Measurements from ENCODE around the gene SLC2A9. TPM values are rescaled to one million over a fixed set of nuclear protein-coding genes. Genes with fewer than 3 reads are reported as not detected.
"Not testable (repeated sequence)": the region's sequence is repeated elsewhere in the genome, so short reads cannot be mapped to it uniquely, and the experiment has no call there.

Gene SLC2A9
- total RNA-seq, 6 donors from 2014 or later = 5.4 to 25.1 (median 13.0) TPM

DNA sequence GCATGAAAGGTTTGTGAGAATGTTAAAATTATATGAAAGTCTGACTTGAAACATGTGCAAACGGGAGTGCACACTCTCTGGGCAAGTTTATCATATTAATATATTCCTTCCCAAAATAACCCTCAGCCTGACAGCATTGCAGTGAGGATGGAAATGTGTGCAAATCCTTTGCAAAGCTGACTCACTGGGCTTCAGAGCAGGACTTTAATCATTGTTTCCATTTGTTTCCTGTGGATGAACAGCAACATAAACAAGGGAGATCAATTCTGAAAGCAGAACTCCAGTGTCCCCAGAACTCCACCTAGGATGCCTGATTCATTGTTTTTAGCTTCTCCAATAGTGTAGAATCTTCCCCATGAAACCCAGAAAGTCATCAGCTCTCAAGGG lies 32.9 kb downstream of the SLC2A9 start:
- no peak for ATAC-seq (ENCODE audit: low FRiP score in 2 of 2)
- no peak for DNase-seq
- Histone ChIP-seq H3K9me3 (no peaks in the 10 kb centered on the region), H3K27me3 (no peaks in the 10 kb centered on the region), H3K4me3 (no peak overlapping the region), H3K27ac (peak overlapping the region in 1 of 4 donors; percentile 18), H3K4me1 (peaks cover 0 to 5% (median 0%) of the 10 kb centered on the region in 4 donors), H3K36me3 (peaks cover 0 to 3% (median 0%) of the 10 kb centered on the region in 4 donors)
- WGBS, 2 donors = 62 to 69% methylated on average over 1 of the region's 1 CpG
- TF ChIP-seq, protein P1, sequence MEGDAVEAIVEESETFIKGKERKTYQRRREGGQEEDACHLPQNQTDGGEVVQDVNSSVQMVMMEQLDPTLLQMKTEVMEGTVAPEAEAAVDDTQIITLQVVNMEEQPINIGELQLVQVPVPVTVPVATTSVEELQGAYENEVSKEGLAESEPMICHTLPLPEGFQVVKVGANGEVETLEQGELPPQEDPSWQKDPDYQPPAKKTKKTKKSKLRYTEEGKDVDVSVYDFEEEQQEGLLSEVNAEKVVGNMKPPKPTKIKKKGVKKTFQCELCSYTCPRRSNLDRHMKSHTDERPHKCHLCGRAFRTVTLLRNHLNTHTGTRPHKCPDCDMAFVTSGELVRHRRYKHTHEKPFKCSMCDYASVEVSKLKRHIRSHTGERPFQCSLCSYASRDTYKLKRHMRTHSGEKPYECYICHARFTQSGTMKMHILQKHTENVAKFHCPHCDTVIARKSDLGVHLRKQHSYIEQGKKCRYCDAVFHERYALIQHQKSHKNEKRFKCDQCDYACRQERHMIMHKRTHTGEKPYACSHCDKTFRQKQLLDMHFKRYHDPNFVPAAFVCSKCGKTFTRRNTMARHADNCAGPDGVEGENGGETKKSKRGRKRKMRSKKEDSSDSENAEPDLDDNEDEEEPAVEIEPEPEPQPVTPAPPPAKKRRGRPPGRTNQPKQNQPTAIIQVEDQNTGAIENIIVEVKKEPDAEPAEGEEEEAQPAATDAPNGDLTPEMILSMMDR (IDR thresholded peaks at IDR 0.05) = no peak
- TF ChIP-seq EP300 (IDR thresholded peaks at IDR 0.05) = peak in 1 of 4 donors; percentile 27

DNA sequence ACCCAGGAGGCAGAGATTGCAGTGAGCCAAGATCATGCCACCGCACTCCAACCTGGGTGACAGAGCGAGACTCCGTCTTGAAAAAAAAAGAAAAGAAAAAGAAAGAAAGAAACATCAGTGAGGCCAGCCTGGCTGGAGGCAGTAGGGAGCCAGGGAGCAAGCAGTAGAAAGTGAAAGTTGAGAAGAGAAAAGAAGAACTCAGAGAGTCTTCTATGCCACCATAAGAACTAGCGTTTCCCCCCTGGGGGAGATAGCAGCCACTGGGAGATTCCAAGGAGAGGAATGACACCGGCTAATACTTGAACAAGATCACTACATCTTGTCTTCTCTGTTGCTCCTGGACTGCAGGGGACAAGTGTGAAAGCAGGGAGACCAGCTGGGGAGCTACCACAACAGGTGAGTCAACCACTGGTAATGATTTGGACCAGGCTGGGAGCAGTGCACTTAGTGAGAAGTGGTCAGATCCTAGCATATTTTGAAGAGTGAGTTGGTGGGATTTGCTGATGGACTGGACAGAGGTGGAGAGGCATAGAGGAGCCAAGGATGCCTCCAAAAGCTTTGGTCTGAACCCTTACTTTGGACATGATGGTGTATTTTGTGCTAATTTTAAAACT lies 33.4 kb downstream of the SLC2A9 start:
- Histone ChIP-seq H3K27me3 (no peaks in the 10 kb centered on the region), H3K36me3 (peaks cover 0 to 3% (median 0%) of the 10 kb centered on the region in 4 donors), H3K4me1 (peaks cover 0 to 5% (median 0%) of the 10 kb centered on the region in 4 donors), H3K27ac (no peak overlapping the region), H3K4me3 (no peak overlapping the region), H3K9me3 (no peaks in the 10 kb centered on the region)
- TF ChIP-seq POLR2AphosphoS5 (IDR thresholded peaks at IDR 0.05) = no peak
- TF ChIP-seq, protein P1 (IDR thresholded peaks at IDR 0.05) = no peak
- no peak for TF ChIP-seq POLR2A (IDR thresholded peaks at IDR 0.05)
- TF ChIP-seq EP300 (IDR thresholded peaks at IDR 0.05) = no peak
- ATAC-seq (ENCODE audit: low FRiP score in 2 of 2) = no peak
- no peak for DNase-seq
- 90 to 91% methylated on average over 5 of the region's 5 CpGs for WGBS, 2 donors

DNA sequence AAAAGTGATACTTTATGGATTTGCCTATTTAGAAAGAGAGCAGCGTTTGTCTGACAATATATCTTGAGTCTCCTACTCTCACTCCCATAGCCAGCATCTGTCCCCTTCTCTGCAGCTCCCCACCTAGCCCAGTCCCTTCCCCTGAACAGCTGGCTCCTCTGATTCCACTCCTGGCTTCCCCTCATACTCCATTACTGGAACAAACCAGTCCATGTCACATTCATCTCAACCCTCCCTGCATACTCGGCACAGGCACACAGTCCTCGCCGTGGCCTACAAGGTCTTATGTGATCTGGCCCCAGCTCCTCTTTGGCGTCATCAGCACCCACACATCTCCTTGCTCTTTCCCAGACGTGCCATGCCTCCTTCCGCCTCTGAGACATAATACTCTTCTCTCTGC lies 36.7 kb downstream of the SLC2A9 start:
- H3K27me3 ChIP-seq = no peaks in the 10 kb centered on the region
- H3K36me3 ChIP-seq = peaks cover 0 to 3% (median 0%) of the 10 kb centered on the region in 4 donors
- 94 to 95% methylated on average over 7 of the region's 7 CpGs for WGBS, 2 donors
- ATAC-seq (ENCODE audit: low FRiP score in 2 of 2) (no peak), DNase-seq (no peak)
- TF ChIP-seq EP300 (IDR thresholded peaks at IDR 0.05) (no peak), POLR2A (IDR thresholded peaks at IDR 0.05) (no peak), POLR2AphosphoS5 (IDR thresholded peaks at IDR 0.05) (no peak)
- TF ChIP-seq, protein P1 (IDR thresholded peaks at IDR 0.05) = no peak
- H3K4me1 ChIP-seq = peaks cover 0 to 5% (median 0%) of the 10 kb centered on the region in 4 donors
- no peak overlapping the region for H3K27ac ChIP-seq
- no peak overlapping the region for H3K4me3 ChIP-seq
- H3K9me3 ChIP-seq = no peaks in the 10 kb centered on the region

DNA sequence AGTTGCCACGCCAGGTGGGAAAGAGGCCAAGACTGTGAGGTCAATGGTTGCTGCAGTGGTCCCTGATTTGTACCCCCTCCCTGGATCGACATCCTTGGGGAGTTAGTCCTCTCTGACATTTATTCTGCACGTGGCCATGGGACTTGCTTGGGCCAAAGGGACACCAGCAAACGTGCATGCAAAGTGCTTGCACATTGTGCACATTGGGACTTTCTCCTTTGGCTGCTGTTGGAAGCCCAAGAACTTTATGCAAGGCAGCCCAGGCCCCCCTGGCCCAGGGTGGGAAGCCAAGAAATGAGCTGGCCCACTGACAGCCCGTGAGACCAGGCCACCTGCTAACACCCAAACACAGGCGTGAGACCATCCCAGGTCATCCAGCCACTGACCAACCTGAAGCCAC lies 38.1 kb downstream of the SLC2A9 start:
- no peaks in the 10 kb centered on the region for H3K9me3 ChIP-seq
- H3K27ac ChIP-seq = no peak overlapping the region
- H3K4me1 ChIP-seq = no peaks in the 10 kb centered on the region
- TF ChIP-seq, protein P1 (IDR thresholded peaks at IDR 0.05) = no peak
- TF ChIP-seq POLR2AphosphoS5 (IDR thresholded peaks at IDR 0.05) (no peak), EP300 (IDR thresholded peaks at IDR 0.05) (no peak), POLR2A (IDR thresholded peaks at IDR 0.05) (no peak)
- no peak overlapping the region for H3K4me3 ChIP-seq
- H3K36me3 ChIP-seq = peaks cover 0 to 6% (median 2%) of the 10 kb centered on the region in 4 donors
- ATAC-seq (ENCODE audit: low FRiP score in 2 of 2) = no peak
- no peaks in the 10 kb centered on the region for H3K27me3 ChIP-seq
- DNase-seq = peak in 1 of 2 donors; percentile 25
- 80 to 98% methylated on average over 4 to 6 of the region's 6 CpGs for WGBS, 2 donors

DNA sequence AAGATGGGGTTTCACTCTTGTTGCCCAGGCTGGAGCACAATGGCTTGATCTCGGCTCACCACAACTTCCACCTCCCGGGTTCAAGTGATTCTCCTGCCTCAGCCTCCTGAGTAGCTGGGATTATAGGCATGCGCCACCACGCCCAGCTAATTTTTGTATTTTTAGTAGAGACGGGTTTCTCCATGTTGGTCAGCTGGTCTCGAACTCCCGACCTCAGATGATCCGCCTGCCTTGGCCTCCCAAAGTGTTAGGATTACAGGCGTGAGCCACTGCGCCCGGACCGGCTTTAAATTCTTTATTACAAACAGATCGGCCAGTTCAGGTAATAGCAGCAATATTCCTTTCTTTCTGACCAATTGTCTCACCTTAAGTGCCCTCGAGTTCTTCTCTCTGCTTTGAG lies 39.4 kb downstream of the SLC2A9 start:
- H3K4me1 ChIP-seq; H3K36me3 ChIP-seq; H3K4me3 ChIP-seq; DNase-seq; H3K27ac ChIP-seq; ATAC-seq (ENCODE audit: low FRiP score in 2 of 2); H3K9me3 ChIP-seq; H3K27me3 ChIP-seq: not testable (repeated sequence)
- WGBS, 2 donors = 93 to 97% methylated on average over 14 of the region's 14 CpGs
